ENCODE measurements around the gene RAB4A. TPM values are rescaled to one million over a fixed set of nuclear protein-coding genes. Genes with fewer than 3 reads are reported as not detected.

RAB4A gene, protein sequence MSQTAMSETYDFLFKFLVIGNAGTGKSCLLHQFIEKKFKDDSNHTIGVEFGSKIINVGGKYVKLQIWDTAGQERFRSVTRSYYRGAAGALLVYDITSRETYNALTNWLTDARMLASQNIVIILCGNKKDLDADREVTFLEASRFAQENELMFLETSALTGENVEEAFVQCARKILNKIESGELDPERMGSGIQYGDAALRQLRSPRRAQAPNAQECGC
- total RNA-seq, result 47.1 TPM
- long read RNA-seq, transcript RAB4A-201 (8 exons, 2,966 nt), result major isoform, 41 of 51 reads
- long read RNA-seq, partial matches to known transcripts, result 4 of 51 reads
- long read RNA-seq, other reads (novel, unspliced or antisense), result 5 of 51 reads

GRCh38 chr1:229270547-229271447 is at the start of gene RAB4A:
RAB4A (plus strand) TSS chr1:229271111; CDS start chr1:229271340, 229 bp downstream.
- H3K4me1 ChIP-seq, result peaks cover 26% of the 10 kb centered on the region
- peak within 1 kb of the TSS; percentile 76 for H3K27ac ChIP-seq
- peak; percentile 95 for DNase-seq
- TF ChIP-seq CTCF (IDR thresholded peaks at IDR 0.05), result no peak
- intact Hi-C loops (cut with DNase I), result no loop called here
- H3K9me3 ChIP-seq, result no peaks in the 10 kb centered on the region
- no peaks in the 10 kb centered on the region for H3K36me3 ChIP-seq
- no peaks in the 10 kb centered on the region for H3K27me3 ChIP-seq
- ATAC-seq, result peak; percentile 97
- peak within 1 kb of the TSS; percentile 81 for H3K4me3 ChIP-seq

DNA sequence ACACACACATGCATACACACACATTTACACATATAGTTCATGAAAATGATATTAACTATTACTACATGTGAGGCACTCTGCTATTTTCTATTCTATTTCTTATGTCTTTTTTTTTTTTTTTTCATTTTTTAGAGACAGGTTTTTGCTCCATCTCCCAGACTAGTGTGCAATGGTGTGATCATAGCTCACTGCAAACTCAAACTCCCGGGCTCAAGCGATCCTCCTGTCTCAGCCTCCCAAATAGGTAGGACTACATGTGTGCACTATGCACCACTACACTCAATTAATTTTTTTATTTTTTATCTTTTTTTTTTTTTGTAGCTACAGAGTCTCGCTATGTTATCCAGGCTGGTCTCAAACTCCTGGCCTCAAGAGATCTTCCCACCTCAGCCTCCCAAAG is 48.8 kb upstream of the RAB4A start:
- no peak for ATAC-seq
- no peak overlapping the region for H3K27ac ChIP-seq
- no peaks in the 10 kb centered on the region for H3K36me3 ChIP-seq
- peaks cover 10% of the 10 kb centered on the region for H3K4me1 ChIP-seq
- no peaks in the 10 kb centered on the region for H3K27me3 ChIP-seq
- intact Hi-C loops (cut with DNase I), result no loop called here
- TF ChIP-seq CTCF (IDR thresholded peaks at IDR 0.05), result no peak
- DNase-seq, result no peak
- H3K9me3 ChIP-seq, result no peaks in the 10 kb centered on the region
- no peak overlapping the region for H3K4me3 ChIP-seq

GRCh38 chr1:229223498-229223897 is 47.4 kb upstream of the RAB4A start:
- intact Hi-C loops (cut with DNase I), result no loop called here
- H3K27ac ChIP-seq, result no peak overlapping the region
- peak; percentile 39 for ATAC-seq

DNA sequence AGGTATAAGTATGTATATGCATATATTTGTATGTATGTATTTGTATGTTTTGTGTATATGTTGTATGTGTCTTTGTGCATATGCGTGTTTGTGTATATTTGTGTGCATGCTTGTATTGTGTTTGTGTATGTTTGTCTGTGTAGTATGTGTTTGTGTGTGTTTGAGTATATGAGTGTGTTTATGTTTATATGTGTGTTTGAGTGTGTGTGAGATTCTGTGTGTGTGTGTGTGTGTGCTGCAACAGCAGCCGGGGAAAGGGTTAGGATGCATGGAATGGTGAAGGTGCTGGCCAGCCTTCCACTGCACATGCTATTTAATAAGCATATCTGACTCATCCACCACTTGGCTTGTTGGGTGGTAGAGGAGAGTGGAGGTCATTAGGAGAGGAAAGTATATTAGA is 46.6 kb upstream of the RAB4A start:
- no peak overlapping the region for H3K4me3 ChIP-seq
- no peak overlapping the region for H3K27ac ChIP-seq
- H3K4me1 ChIP-seq, result peaks cover 15% of the 10 kb centered on the region
- no peak for DNase-seq
- H3K27me3 ChIP-seq, result no peaks in the 10 kb centered on the region
- H3K36me3 ChIP-seq, result no peaks in the 10 kb centered on the region
- no peak for ATAC-seq
- intact Hi-C loops (cut with DNase I), result no loop called here
- no peaks in the 10 kb centered on the region for H3K9me3 ChIP-seq
- no peak for TF ChIP-seq CTCF (IDR thresholded peaks at IDR 0.05)

More at GRCh38 chr1:229223498-229223897, 47.4 kb upstream of the RAB4A start:
- Histone ChIP-seq H3K36me3 (no peaks in the 10 kb centered on the region), H3K27me3 (no peaks in the 10 kb centered on the region), H3K9me3 (no peaks in the 10 kb centered on the region), H3K4me1 (peaks cover 10% of the 10 kb centered on the region), H3K4me3 (no peak overlapping the region)
- no peak for DNase-seq
- no peak for TF ChIP-seq CTCF (IDR thresholded peaks at IDR 0.05)

DNA sequence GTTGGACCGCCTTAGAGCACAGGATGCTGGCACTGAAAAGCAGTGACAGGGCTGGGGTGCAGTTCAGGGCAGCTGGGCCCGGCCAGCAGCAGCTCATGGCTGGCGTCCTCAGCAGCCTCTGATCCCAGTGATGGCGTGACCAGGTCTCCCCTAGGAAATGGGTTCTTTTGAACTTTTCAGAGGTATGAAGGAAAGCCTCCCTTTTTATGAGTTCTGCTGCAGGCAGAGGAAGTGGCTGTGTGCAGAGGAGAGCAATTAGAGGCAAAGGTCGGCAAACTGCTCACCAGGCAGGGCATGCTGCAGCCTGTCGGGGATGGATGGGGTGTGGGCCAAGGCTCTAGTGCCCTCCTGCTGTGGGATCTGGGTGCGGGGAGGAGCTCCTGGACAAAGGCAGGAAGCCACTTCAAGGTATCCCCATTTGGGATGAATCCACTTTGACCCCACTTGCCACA is 45.6 kb upstream of the RAB4A start:
- H3K4me3 ChIP-seq, result no peak overlapping the region
- H3K36me3 ChIP-seq, result no peaks in the 10 kb centered on the region
- no peak for TF ChIP-seq CTCF (IDR thresholded peaks at IDR 0.05)
- no peak for ATAC-seq
- no peaks in the 10 kb centered on the region for H3K9me3 ChIP-seq
- intact Hi-C loops (cut with DNase I), result no loop called here
- H3K27ac ChIP-seq, result no peak overlapping the region
- H3K4me1 ChIP-seq, result peaks cover 26% of the 10 kb centered on the region
- no peak for DNase-seq
- H3K27me3 ChIP-seq, result no peaks in the 10 kb centered on the region

Measured in upper lobe of right lung (tissue), 1 donor.